HTERT RPE-1 (cell line): ENCODE measurements around the gene ACTL6A.
"Not testable (repeated sequence)": the region's sequence is repeated elsewhere in the genome, so short reads cannot be mapped to it uniquely, and the experiment has no call there.

Source experiments
- in situ Hi-C: fragments of 300-500 bp; cut with MboI; formaldehyde crosslinking; loops from 4 replicates; pipeline ENCODE4 v1.14.3; 2020; ENCODE audit warnings: low sequenced_read_pairs

ACTL6A gene

DNA sequence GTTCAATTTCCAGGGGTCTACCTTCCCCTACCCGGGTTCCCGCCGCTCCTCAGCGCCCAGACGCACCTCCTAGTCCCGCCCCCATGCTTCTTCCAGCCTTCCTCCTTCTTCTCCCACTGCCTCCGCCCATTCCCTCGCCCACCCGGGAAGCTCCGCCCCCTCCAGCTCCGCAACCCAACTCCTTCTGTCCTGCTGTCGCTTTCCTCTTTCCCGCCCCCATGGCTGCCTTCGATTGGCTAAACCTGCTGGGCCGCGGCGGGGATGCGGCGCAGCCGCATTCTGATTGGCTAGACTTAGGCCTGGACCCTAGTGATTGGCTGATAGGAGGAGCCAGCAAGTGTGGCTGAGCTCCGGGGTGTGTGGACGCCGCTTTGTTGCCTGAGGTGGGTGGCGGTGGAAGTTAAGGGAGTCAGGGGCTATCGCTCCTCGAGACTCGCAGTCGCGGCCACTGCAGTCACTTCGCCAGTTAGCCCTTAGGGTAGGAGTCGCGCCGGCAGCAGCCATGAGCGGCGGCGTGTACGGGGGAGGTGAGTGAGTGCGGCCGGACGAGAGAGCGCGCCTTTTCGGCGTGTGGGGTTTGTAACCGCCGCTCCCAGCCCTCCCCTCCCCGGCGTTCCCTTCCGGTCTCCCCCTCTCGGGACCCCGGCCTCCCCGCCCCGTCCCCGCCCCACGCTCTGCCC is at the start of gene ACTL6A:
Gene ACTL6A (plus strand): TSS at position 336 of the 680 bp plus-strand sequence. CDS start 167 bp downstream, at position 503.
- in situ Hi-C loops = no loop called here

DNA sequence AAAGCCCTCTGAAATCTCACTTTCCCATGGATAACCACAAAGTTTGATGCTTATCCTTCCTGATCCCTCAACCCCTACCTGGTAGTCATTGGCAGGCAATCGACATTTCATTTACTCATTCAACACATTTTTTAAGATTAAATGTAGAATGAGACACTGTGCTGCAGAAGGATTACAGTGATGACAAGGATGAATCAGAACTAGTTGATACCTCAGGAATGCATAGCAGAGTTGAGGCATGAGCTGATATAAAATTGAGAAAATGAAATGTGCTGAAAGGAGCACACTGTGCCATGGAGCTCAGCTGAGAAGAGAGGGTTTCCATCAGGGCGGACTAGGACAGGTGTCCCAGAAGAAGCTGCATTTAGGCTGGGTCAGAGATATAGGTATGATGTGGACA is 48.9 kb upstream of the ACTL6A start:
- in situ Hi-C loops = no loop called here

DNA sequence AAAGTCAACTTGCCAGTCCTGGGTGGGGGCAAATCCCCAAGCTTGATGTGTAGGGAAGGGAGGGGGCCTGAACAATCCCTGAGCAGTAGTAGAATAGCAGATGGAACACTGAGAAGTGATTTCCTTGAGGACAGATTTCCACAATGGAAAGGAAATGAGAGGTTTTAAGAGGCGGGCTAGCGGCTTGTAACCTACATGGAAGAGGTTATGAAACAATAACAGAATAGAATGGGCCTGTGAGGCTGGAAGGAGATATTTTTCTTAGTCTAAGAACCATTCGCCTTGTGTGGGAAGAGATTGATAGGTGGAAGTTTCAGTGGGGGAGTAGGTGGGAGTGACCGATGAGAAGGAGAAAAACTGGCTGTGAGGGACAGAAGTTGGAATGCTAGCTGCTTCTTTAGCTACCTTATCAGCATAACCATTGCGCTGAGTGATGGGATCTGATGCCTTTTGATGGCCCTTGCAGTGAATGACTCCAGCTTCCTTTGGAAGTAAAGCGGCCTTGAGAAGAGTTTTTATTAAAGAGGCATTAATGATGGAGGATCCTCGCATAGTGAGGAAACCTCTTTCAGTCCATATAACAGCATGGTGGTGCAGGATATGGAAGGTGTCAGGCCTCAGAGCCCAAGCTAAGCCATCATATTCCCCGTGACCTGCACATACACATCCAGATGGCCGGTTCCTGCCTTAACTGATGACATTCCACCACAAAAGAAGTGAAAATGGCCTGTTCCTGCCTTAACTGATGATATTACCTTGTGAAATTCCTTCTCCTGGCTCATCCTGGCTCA is 46.1 kb upstream of the ACTL6A start:
- in situ Hi-C loops = not testable (repeated sequence)

DNA sequence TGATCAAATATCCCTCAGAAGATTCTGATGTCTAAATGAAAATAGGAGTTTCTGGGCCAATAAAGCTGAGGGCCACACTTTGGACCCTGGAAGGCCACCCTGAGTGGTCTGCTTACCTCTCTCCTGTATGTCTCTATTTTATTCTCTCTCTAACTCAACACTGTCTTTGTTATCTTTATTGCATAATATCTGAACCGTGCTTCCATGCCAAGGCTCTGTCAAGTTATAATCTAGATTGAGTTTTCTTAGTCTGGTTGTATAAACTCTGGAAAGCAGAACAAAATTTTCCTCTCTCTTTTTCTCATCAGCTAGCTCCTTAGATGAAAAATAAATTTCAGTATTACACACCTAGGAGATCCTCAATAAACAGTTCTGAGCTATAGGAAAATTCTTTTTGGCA is 36.2 kb upstream of the ACTL6A start:
- in situ Hi-C loops = no loop called here

DNA sequence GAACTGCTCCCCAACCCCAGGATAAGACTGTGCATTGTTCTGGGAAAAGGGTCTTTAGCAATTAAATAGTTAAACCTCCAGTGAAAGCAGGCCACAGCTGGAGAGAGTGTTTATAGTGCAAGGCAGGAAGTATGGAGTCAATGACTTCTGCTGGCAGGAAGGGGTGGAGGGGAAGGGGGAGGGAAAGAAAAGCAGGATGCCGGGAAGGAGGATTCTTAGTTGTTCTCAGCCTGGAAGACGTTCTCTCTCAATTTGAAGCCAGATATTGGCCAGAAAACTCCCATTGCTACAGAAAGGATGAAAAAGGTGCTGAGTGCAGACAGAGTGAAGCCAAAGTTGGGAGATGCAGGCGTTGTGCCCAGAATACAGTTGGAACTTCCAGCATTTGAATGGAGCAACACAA is 35.7 kb upstream of the ACTL6A start:
- in situ Hi-C loops = no loop called here

DNA sequence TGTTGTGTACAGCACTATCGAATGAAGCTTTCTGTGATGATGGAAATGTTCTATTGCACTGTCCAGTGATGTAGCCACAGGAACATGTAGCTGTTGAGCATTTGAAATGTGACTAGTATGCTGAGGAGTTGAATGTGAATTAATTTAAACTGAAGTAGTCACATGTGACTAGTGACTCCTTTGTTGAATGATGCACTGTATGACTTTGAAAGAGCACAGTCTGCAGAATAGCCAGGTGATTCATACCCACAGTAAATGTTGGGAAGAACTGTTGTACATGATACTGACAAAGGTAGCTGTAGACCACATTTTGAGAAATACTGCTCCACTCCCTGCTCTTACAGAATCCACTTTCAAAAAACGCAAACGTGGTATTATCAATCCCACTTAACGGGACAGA is 34.0 kb upstream of the ACTL6A start:
- in situ Hi-C loops = no loop called here

DNA sequence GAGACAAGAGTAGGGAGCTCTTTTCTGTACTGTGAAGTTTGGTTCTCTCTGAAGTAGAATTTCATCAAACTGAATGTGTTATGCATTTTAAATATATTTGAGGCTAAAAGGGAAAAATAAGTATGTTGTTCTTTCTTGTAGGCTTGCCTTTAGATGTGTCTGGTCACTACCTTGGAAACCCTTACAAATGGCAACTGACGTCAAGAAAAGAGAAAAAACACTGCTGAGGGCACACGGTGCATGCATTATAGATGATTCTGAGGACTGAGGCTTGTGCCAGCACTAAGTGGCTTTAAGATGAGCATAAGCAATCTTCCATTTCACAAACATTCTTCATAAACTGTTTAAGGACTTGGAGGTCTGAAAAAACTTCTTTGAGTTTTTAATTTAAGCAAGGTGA is 31.1 kb upstream of the ACTL6A start:
- in situ Hi-C loops = no loop called here

DNA sequence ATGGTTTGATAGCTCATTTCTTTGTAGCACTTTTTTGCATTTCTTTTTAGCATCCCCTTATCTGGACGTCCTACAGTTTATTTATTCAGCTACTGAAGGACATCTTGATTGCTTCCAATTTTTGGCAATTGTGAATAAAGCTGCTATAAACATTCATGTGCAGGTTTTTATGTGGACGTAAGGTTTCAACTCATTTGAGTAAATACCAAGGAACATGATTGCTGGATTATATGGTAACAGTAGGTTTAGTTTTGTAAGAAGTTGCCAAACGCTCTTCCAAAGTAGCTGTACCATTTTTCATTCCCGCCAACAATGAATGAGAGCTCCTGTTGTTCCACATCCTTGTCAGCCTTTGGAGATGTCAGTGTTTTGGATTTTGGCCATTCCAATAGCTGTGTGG is 29.5 kb upstream of the ACTL6A start:
- in situ Hi-C loops = no loop called here

DNA sequence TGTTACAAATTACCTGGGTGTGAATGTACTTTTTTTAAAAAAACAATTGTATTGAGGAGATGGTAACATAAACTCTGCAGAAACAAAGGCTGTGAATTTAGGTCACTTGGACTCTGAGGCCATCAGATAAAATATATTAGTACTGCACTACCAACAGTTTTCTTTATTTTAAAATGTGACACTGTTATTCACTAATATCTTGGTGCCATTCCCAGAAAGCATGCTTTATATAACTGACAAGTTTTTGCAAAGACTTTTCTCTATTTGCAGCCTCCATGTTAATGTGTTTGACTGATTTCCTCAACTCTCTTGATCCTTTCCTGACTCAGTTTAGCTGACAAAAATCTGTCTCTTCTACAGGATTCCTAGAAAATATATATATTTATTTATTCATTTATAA is 26.5 kb upstream of the ACTL6A start:
- in situ Hi-C loops = no loop called here

DNA sequence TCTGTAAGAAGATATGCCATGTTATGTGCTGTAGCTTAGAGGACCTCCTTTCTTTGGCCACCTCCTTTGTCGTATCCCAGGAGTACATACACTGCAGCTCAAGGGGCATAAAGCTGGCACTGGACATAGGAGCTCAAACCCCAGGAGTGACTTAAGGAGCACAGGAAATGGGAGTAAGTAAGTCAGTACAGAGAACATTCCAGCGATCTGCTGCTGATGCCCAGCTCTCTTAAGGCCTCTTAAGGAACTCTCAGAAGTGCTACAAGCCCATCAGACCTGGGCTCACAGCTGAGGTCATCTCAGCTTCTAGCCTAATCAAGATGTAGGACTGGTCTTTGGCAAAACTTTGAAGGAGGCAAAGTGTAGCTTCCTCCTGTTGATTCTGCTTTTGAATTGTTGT is 21.6 kb upstream of the ACTL6A start:
- in situ Hi-C loops = no loop called here

DNA sequence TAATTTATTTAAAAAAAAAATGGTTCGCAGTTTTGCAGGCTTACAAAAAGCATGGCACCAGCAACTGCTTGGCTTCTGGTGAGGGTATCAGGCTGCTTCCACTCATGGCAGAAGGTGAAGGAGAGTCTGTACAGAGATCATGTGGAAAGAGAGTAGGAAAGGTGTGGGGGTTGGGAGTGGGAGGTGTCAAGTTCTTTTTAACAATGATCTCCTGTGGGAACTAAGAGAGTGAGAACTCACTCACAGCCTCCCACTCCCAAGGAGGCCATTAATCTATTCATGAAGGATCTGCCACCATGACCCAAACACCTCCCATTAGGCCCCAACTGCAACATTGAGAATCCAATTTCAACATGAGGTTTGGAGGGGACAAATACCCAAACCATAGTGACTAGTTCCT is 21.1 kb upstream of the ACTL6A start:
- in situ Hi-C loops = no loop called here

DNA sequence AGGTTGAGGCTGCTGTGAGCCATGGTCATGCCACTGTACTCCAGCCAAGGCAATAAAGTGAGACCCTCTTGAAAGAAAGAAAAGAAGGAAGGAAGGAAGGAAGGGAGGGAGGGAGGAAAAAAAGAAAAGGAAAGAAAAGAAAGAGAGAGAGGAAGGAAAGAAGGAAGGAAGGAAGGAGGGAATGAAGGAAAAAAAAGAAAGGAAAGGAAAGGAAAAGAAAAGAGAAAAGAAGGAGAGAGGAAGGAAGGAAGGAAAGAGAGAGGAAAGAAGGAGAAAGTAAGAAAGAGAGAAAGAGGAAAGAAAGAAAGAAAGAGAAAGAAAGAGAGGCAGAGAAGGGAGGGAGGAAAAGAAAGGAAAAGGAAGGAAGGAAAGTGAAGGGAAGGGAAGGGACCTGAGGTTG is 20.4 kb upstream of the ACTL6A start:
- in situ Hi-C loops = no loop called here

DNA sequence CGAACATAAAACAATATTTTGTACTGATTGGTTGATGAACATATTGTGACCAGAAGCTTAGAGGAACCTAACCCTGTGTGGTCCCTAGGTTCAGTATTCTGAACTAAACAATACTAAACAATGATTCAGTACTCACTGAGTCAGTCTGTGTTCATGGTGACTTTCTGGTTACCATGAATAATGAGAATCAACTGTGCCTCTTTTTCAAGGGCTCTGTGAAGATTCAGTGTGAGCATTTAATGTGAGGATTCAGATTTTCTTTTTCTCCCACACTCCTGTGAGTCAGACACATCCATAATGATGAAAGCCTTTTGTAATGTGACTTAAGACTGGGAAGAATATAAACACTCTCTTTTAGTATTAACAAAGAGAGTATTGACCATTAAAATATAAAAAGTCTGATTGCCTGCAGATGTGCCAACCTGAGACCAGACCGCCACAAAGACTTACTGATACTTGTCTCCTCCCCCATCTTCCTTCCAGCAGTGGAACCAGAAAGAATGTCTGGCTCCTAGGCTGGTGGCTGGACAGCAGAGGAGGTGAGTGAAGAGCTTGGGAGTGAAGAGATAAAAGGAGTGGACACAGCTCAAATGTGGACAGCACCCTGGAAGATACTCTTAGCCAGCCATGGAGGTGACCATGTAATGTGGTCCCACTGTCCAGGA is 17.6 kb upstream of the ACTL6A start:
- in situ Hi-C loops = no loop called here

DNA sequence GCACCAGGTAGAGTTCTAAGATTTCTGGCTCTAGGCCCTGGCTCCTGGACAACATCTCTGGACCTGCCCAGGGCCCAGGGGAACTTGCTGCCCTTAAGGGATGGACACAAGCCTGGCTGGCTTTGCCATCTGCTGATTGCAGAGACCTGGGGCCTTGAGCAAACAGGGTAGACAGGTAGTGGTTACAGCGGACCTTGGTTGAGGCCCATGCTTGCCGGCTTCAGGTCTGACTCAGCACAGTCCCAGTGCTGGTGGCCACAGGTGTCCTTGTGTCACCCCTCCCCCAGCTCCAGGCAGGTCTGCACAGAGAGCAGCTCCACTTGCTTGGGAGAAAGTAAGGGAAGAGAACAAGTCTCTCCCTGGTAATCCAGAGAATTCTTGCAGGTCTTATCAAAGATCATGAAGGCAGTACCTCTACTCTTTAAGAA is 15.9 kb upstream of the ACTL6A start:
- in situ Hi-C loops = no loop called here

DNA sequence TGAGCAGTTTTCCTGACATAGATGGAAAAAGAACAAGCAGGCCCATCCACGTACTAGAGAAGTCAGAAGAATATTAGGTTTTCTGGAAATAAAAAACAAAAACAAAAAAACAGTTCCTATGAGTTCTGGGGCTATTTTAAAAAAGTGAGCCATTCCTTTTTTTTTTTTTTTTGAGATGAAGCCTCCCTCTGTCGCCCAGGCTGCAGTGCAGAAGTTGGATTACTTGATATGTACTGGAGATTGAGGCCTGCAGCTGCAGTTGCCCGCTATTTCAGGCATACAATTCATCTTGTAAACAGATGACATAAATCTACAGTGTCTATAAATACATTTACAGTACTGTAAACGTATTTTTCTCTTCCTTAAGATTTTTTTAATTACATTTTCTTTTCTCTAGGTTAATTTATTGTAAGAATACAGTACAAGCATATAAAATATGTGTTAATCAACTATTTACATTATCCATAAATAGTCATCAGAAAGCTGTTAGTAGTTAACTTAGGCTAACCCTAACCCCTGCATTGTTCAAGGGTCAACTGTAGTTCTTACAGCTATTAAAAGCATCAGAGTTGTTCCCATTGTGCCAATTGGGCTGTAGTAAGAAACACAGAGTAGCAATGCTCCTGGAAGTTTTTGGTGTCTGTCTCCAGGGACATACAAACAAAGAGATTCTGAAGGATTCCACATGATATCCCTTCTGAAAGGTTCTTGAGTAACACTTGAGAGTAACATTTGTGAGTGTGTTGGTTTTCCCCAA is 11.2 kb upstream of the ACTL6A start:
- in situ Hi-C loops = no loop called here

DNA sequence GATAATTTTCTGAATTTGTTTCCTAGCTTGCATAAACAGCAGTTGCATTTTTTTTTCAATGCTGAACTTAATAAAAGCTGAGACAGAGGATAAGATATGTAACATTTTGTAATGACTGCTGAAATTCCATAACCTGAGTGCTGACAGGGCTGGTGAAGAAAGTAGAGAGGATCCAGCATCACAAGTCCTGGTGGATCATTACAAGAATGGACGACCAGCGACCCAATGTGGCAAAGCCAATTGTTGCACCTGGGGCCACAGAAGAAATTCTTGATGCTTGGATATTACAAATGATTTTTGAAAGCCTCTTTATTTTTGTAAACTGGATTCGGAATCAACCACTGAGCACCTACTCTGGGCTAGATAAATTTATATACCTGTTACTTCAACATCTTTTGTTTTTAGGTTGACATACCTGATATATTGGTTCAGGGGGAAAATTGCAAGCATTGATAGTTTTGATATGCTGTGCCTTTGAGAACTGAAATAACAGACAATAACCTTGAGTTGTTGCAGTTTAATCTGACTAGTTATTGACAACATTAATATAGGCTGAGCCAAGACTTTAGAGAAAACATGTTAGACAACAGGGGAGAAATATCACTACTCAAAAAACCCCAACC is 3.9 kb upstream of the ACTL6A start:
- in situ Hi-C loops = no loop called here

DNA sequence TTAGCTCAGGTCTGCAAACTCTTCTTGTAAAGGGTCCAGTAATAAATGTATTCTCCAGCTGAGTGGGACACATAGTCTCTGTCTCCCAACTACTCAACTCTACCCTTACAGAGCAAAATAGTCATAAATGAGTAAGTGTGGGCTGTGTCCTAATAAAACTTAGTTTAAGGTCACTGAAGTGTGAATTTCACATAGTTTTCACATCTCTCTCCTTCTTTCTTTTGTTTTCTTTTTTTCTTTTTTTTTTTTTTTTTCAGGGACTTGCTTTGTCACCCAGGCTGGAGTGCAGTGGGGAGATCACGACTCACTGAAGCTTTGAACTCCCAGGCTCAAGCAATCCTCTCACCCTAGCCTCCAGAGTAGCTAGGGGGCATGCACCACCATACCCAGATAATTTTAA is 1.9 kb upstream of the ACTL6A start:
- in situ Hi-C loops = no loop called here

DNA sequence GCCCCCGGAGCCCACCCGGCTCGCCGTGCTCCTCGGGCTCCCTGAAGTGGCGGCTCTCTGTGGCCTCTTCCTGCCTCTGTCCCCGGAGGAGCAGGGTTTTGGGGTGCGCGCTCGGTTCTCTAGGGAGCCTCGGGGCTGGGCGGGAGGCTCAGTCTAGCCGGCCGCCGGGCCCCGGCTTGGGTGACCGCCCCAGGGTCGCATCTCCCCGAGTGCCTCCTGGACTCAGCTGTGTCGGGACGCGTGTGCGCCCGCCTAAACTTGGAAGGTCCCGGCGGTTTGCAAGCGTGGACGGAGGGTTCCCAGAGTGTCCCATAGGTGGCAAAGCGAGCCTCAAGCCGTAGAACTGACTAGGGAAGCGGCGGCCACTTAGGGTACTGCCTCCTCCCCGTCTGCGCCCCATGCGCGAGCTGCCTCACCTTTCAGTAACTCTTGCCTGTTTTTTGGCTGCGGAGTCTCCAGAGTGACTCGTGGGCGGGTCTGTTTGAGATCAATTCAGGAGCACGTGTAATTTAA is 601 bp downstream of the ACTL6A start:
- in situ Hi-C loops = no loop called here

DNA sequence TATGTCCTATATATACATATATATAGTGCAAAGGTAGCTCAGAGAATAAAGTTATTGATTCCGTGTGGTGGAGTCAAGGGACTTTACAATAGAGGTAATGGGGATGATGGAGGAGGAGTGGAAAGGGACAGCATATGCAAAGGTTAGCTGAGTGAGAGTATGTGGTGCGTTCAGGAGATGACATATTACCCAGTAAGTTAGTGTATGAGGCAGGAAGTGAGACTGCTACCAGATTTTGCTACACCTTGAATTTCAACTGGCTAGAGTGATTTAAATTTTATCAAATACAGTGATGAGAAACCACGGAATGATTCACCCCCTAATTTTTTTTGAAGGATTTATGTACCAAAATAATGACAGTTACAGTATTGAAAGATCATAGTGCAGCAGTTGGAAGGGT is 2.8 kb downstream of the ACTL6A start:
- in situ Hi-C loops = no loop called here

DNA sequence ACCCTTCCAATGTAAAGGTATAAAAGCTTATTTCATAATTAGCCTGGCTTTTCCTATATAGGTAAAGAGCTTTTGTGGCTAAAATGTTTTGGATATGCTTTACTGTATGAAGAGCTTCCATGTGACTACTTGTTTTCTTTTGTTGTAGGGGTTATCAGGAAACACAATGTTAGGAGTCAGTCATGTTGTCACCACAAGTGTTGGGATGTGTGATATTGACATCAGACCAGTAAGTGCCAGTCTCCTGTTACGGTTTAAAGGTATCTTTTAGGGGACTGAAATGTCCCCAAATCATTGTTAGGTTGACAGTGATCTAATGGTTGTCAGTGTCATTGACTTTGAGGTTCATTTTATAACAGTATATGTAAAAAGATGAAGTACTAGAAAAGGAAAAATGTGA is 18.3 kb downstream of the ACTL6A start:
- in situ Hi-C loops = no loop called here

DNA sequence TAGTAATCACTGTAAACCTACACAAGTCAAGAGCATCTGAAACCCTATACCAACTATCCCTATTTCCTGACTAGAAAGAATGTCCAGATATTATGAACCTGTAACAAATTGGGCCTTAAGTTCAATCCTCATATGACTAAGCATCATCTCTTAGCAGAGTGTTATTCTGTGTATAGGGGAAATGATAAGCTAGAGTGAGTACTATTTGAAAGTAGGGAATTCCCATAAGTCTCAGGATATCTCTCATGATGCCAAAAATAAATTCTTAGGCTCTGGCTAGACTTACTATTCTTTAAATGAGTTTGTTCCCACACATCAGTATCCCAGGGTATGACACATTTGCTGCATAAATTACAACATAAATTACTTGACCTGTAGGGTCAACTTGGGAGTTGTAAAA is 26.4 kb downstream of the ACTL6A start:
- in situ Hi-C loops = no loop called here
